PC-9 (cell line): Measurements from ENCODE around the gene ARL4A. TPM values are rescaled to one million over a fixed set of nuclear protein-coding genes. Genes with fewer than 3 reads are reported as not detected.

Experiments
- BruUV-seq: library from RNA; stranded (reverse); fragments of 400-500 nt; replicated peaks from 2 replicates; lab custom pipeline; 2021; lab: Mats Ljungman, UMichigan
- CTCF ChIA-PET: fragments of 300-600 bp; sonication (Branson Sonifier 250); formaldehyde crosslinking; loops from one replicate; lab custom pipeline; 2022; ENCODE audit warnings: antibody characterized with exemption; lab: Charles Lee
- POLR2A ChIA-PET: fragments of 300-600 bp; sonication (Branson Sonifier 250); formaldehyde crosslinking; loops from one replicate; lab custom pipeline; 2022; ENCODE audit warnings: antibody characterized with exemption; ENCODE audit not compliant: unreplicated experiment; lab: Charles Lee
- DNase-seq, 2 experiments: peaks; one replicate each; pipeline versions ENCODE4 v3.0.0 to v3.0.0-alpha.2; 2015 to 2022; ENCODE audit warnings: mixed read lengths in 1 of 2
- H2AFZ ChIP-seq: fragments of 200-600 bp; sonication (generic); 2 replicates; pipeline ENCODE4 v1.8.1; 2017; ENCODE audit warnings: antibody characterized with exemption
- H3F3A ChIP-seq: fragments of 200-600 bp; sonication (generic); 2 replicates; pipeline ENCODE4 v1.8.1; 2017; ENCODE audit warnings: antibody characterized with exemption, mild to moderate bottlenecking, low read depth; ENCODE audit not compliant: insufficient read depth
- H3K27ac ChIP-seq: fragments of 200-600 bp; sonication (generic); 2 replicates; pipeline ENCODE4 v1.6.1; 2016; ENCODE audit warnings: mixed run types
- H3K27me3 ChIP-seq: fragments of 200-600 bp; sonication (generic); 2 replicates; pipeline ENCODE4 v1.6.1; 2016; ENCODE audit warnings: low read depth, mixed run types; ENCODE audit not compliant: insufficient read depth
- H3K36me3 ChIP-seq: fragments of 200-600 bp; sonication (generic); 2 replicates; pipeline ENCODE4 v1.6.1; 2016; ENCODE audit warnings: low read depth, mixed run types
- H3K4me1 ChIP-seq: fragments of 200-600 bp; sonication (generic); replicated peaks from 2 replicates; pipeline ENCODE4 v1.6.1; 2016; ENCODE audit warnings: mixed run types; ENCODE audit not compliant: insufficient read depth
- H3K4me2 ChIP-seq: fragments of 200-600 bp; sonication (generic); 2 replicates; pipeline ENCODE4 v1.6.1; 2017; ENCODE audit warnings: mixed run types
- H3K4me3 ChIP-seq: fragments of 200-600 bp; sonication (generic); 2 replicates; pipeline ENCODE4 v1.6.1; 2016; ENCODE audit warnings: mixed run types
- H3K79me2 ChIP-seq: fragments of 200-600 bp; sonication (generic); 2 replicates; pipeline ENCODE4 v1.6.1; 2017; ENCODE audit warnings: low read depth, mixed run types
- H3K9me2 ChIP-seq: fragments of 200-600 bp; sonication (generic); 2 replicates; pipeline ENCODE4 v1.8.1; 2017; ENCODE audit warnings: mild to moderate bottlenecking; ENCODE audit not compliant: insufficient read depth
- H3K9me3 ChIP-seq: fragments of 200-600 bp; sonication (generic); 2 replicates; pipeline ENCODE4 v1.8.1; 2016; ENCODE audit warnings: low read depth; ENCODE audit not compliant: insufficient read depth
- H4K20me1 ChIP-seq: fragments of 200-600 bp; sonication (generic); 2 replicates; pipeline ENCODE4 v1.8.1; 2017; ENCODE audit not compliant: insufficient read depth
- EZH2 ChIP-seq: fragments of 200-600 bp; sonication (generic); IDR thresholded peaks from 2 replicates; pipeline ENCODE4 v1.8.0; 2017; ENCODE audit warnings: antibody characterized with exemption, low read depth
- intact Hi-C: fragments of 100-400 bp; cut with micrococcal nuclease; formaldehyde crosslinking; loops from one replicate; pipeline ENCODE4 v1.10.0; 2022; ENCODE audit not compliant: unreplicated experiment
- total RNA-seq: library from RNA; stranded (reverse); gene quantifications from 2 replicates; pipeline ENCODE4 v1.2.3, GENCODE V29; 2021
- TF ChIP-seq, protein P1 (sequence below): fragments of 200-600 bp; sonication (generic); conservative IDR thresholded peaks from 2 replicates; pipeline ENCODE4 v1.6.1; 2017; ENCODE audit warnings: mixed run types, antibody characterized with exemption, mild to moderate bottlenecking, moderate library complexity

The ARL4A gene
- total RNA-seq, 1 experiment from 2014 or later = 17.9 TPM

DNA sequence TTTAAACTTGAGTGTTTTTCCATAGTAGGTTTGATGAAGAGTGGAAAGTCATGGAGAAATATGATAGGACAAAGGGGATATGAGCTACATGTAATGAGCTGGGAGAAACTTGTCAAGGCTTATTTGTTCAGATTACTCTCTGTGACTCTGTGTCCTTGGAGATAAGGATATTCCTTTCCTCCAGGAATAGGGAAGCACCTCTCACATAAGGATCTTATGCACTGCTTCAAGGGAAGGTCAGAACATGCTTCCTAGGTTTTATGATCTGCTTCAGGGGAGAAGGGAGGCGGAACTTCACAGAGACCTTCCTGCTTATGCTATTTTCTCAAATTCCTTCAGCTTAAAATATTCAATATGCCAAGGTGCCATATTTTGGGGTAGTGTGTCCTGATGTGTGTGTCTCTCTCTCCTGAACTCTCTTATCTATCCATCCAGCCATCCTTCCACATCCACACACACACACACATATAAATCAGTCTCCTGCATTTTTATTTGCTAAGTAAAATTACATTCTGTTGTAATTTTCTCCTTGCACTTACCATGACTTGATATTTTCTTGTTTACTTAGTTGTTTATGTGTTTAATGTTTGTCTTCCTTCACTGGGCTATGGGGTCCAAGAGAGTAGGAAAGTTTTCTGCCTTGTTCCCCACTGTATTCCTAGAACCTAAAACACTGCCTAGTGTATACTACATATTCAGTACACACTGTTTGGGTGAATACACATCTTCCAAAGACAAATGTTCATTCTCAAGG is 26.4 kb downstream of the ARL4A start:
- Histone ChIP-seq H3F3A (no peaks in the 10 kb centered on the region), H3K9me2 (no peaks in the 10 kb centered on the region), H2AFZ (no peak overlapping the region; the same call in 1 of the 2 replicates), H3K4me3 (no peak overlapping the region), H3K27ac (no peak overlapping the region), H3K27me3 (no peaks in the 10 kb centered on the region), H3K36me3 (no peaks in the 10 kb centered on the region), H4K20me1 (no peaks in the 10 kb centered on the region), H3K4me2 (no peak overlapping the region), H3K79me2 (no peaks in the 10 kb centered on the region), H3K9me3 (no peaks in the 10 kb centered on the region), H3K4me1 (peaks cover 7% of the 10 kb centered on the region; the same call in 1 of the 2 replicates)
- intact Hi-C loops = loop anchor here (2.0 kb wide), 1 partner anchor 27 kb away; the partner anchor contains the start of gene ARL4A
- ChIA-PET CTCF (no interaction called here), POLR2A (no interaction called here)
- no TSS peak for BruUV-seq
- DNase-seq = no peak
- TF ChIP-seq, protein P1, sequence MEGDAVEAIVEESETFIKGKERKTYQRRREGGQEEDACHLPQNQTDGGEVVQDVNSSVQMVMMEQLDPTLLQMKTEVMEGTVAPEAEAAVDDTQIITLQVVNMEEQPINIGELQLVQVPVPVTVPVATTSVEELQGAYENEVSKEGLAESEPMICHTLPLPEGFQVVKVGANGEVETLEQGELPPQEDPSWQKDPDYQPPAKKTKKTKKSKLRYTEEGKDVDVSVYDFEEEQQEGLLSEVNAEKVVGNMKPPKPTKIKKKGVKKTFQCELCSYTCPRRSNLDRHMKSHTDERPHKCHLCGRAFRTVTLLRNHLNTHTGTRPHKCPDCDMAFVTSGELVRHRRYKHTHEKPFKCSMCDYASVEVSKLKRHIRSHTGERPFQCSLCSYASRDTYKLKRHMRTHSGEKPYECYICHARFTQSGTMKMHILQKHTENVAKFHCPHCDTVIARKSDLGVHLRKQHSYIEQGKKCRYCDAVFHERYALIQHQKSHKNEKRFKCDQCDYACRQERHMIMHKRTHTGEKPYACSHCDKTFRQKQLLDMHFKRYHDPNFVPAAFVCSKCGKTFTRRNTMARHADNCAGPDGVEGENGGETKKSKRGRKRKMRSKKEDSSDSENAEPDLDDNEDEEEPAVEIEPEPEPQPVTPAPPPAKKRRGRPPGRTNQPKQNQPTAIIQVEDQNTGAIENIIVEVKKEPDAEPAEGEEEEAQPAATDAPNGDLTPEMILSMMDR = no peak
- TF ChIP-seq EZH2 = no peak

DNA sequence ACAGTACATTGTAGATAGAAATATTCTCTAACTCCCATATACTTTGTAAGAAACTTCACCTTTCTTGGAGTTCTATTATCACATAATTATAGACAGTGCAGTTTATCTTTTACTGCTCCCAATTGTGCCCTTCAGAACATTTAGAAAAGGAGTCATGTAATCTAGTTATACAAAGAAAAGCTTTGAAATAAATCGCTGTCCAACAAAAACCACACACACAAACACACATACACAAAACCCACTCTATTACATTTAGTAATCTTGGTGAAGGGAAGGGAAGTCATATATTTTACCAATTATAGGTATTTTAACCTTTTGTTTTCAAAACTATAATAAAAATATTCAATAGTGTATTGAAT is 26.9 kb downstream of the ARL4A start:
- DNase-seq = no peak
- no peak overlapping the region for H3K4me3 ChIP-seq
- intact Hi-C loops = loop anchor here (2.0 kb wide), 1 partner anchor 28 kb away; the partner anchor contains the start of gene ARL4A
- TF ChIP-seq EZH2 = no peak
- TF ChIP-seq, protein P1 = no peak
- no peaks in the 10 kb centered on the region for H3K79me2 ChIP-seq
- no peaks in the 10 kb centered on the region for H3K9me2 ChIP-seq
- no TSS peak for BruUV-seq
- no peaks in the 10 kb centered on the region for H3F3A ChIP-seq
- no peaks in the 10 kb centered on the region for H4K20me1 ChIP-seq
- ChIA-PET POLR2A (interaction anchor here (0.7 kb wide), 1 partner anchor 24 kb away, joined by 3 read pairs; no protein-coding TSS in a partner anchor), CTCF (no interaction called here)
- H3K36me3 ChIP-seq = no peaks in the 10 kb centered on the region
- H3K27me3 ChIP-seq = no peaks in the 10 kb centered on the region
- no peaks in the 10 kb centered on the region for H3K9me3 ChIP-seq
- H3K27ac ChIP-seq = no peak overlapping the region
- no peak overlapping the region for H2AFZ ChIP-seq
- H3K4me2 ChIP-seq = no peak overlapping the region
- H3K4me1 ChIP-seq = peaks cover 13% of the 10 kb centered on the region

DNA sequence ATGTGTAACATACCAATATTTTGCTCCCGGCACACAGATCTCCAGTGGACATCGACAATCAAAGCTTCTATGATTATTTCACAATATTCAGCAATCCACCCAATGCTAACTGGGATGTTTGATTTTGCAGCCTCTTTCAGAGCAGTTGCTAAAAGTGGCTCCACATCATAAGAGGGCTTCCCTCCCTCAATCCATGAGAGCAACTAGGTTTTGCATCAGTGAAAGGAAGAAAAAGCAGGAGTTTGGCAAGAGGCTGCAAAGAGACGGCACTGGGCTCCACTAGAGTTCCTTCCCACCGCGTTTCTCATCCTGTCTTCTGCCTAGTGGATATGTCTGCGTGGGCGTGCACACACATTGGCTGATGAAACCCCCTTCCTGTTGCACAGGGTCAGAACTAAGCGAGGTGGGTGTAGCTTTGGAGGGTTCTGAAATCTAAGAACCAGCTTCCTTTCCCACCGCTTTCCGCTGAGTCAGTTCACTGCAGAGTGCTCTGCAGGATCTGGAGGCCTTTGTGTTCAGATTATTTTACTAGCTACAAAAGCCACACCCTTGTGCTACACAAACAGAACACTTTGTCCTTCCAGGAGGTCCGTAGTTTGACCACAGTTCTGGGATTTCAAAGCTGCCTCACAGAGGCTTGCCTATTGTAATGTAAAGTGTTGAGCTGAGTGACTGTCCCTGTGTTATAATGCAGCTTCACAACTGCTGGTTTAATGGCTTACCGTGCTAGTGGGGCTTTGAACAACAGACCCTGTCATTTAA is 28.1 kb downstream of the ARL4A start:
- ChIA-PET POLR2A (interaction anchor here (0.5 to 1.1 kb wide), 7 partner anchors 16 to 1775 kb away, joined by 3 to 13 read pairs (median 4); partner anchors contain the start of gene ARL4A), CTCF (interaction anchor here (0.6 to 1.2 kb wide), 2 partner anchors 25 to 28 kb away, joined by 4 to 5 read pairs; partner anchors contain the start of gene ARL4A)
- BruUV-seq = no TSS peak
- Histone ChIP-seq H3K4me3 (no peak overlapping the region), H3K9me3 (no peaks in the 10 kb centered on the region), H3F3A (no peaks in the 10 kb centered on the region), H3K79me2 (no peaks in the 10 kb centered on the region), H3K27ac (no peak overlapping the region), H3K27me3 (no peaks in the 10 kb centered on the region), H3K9me2 (no peaks in the 10 kb centered on the region), H3K4me1 (peaks cover 15% of the 10 kb centered on the region), H4K20me1 (no peaks in the 10 kb centered on the region), H2AFZ (no peak overlapping the region), H3K36me3 (no peaks in the 10 kb centered on the region), H3K4me2 (no peak overlapping the region)
- DNase-seq = peak; percentile 49 to 59
- intact Hi-C loops = loop anchor here (2.0 kb wide), 1 partner anchor 29 kb away; the partner anchor contains the start of gene ARL4A
- TF ChIP-seq, protein P1 = no peak
- TF ChIP-seq EZH2 = no peak
